Common myeloid progenitor, CD34-positive (primary cell): ENCODE results near the gene ARHGAP28.

Experiments
- CTCF ChIA-PET: fragments of 350-600 bp; sonication (Branson Sonifier 250); formaldehyde crosslinking; loops from one replicate; lab custom pipeline; 2021; ENCODE audit warnings: antibody characterized with exemption; lab: Charles Lee
- POLR2A ChIA-PET: fragments of 350-600 bp; sonication (Branson Sonifier 250); formaldehyde crosslinking; loops from one replicate; lab custom pipeline; 2021; ENCODE audit warnings: antibody characterized with exemption; lab: Charles Lee
- DNase-seq, 3 donors: peaks; one replicate each; pipeline versions ENCODE4 v3.0.0 to v3.0.0-alpha.2; 2013
- H3K27ac ChIP-seq, 2 experiments: 1 replicate in 1 of 2; 2 replicates in 1 of 2; pipeline ENCODE4 v1.7.0; 2013; ENCODE audit warnings: inconsistent platforms in 2 of 2, low read length in 2 of 2, mild to moderate bottlenecking in 2 of 2, low read depth in 1 of 2, moderate library complexity in 1 of 2; ENCODE audit not compliant: severe bottlenecking in 2 of 2, insufficient read depth in 1 of 2, poor library complexity in 1 of 2
- H3K27me3 ChIP-seq, 5 experiments: replicated peaks in 2 of 5; 1 replicate in 3 of 5; 2 replicates in 2 of 5; pipeline versions ENCODE4 v1.6.1 to v1.7.0; 2013; ENCODE audit warnings: low read length in 4 of 5, mild to moderate bottlenecking in 2 of 5, moderate library complexity in 2 of 5, inconsistent platforms in 1 of 5; ENCODE audit not compliant: insufficient read depth in 5 of 5, control insufficient read depth in 4 of 5
- H3K36me3 ChIP-seq, 4 experiments: 1 replicate in 2 of 4; 2 replicates in 2 of 4; pipeline versions ENCODE4 v1.6.1 to v1.7.0; 2013; ENCODE audit warnings: low read length in 3 of 4, control low read depth in 1 of 4, mild to moderate bottlenecking in 1 of 4; ENCODE audit not compliant: control insufficient read depth in 4 of 4, insufficient read depth in 4 of 4
- H3K4me1 ChIP-seq, 4 experiments: 1 replicate in 3 of 4; 2 replicates in 1 of 4; pipeline versions ENCODE4 v1.6.1 to v1.7.1; 2013; ENCODE audit warnings: low read length in 3 of 4, mild to moderate bottlenecking in 3 of 4, control low read depth in 1 of 4, inconsistent platforms in 1 of 4, moderate library complexity in 1 of 4; ENCODE audit not compliant: control insufficient read depth in 4 of 4, insufficient read depth in 4 of 4; ENCODE audit errors: control extremely low read depth in 1 of 4
- H3K4me3 ChIP-seq, 7 experiments: 1 replicate in 4 of 7; 2 replicates in 3 of 7; pipeline versions ENCODE4 v1.5.1 to v1.7.0; 2013; ENCODE audit warnings: mild to moderate bottlenecking in 7 of 7, low read length in 6 of 7, moderate library complexity in 6 of 7, inconsistent platforms in 2 of 7, low read depth in 2 of 7, control low read depth in 1 of 7; ENCODE audit not compliant: insufficient read depth in 4 of 7, control insufficient read depth in 1 of 7; ENCODE audit errors: extremely low read depth in 1 of 7
- H3K9me3 ChIP-seq, 5 experiments: 1 replicate in 4 of 5; 2 replicates in 1 of 5; pipeline versions ENCODE4 v1.6.1 to v1.7.1; 2013; ENCODE audit warnings: low read length in 4 of 5, mild to moderate bottlenecking in 2 of 5, inconsistent platforms in 1 of 5, low read depth in 1 of 5, moderate library complexity in 1 of 5; ENCODE audit not compliant: control insufficient read depth in 4 of 5, insufficient read depth in 2 of 5; ENCODE audit errors: control extremely low read depth in 1 of 5
- WGBS: methylation state at CpG from one replicate; pipeline ENCODE4 v1.1.5; 2013; ENCODE audit not compliant: insufficient coverage; 5-methylcytosine and 5-hydroxymethylcytosine counted together

ARHGAP28 gene

GRCh38 chr18:6711467-6711866, 18.0 kb upstream of the ARHGAP28 start:
- ChIA-PET CTCF (no interaction called here), POLR2A (no interaction called here)
- no peaks in the 10 kb centered on the region for H3K9me3 ChIP-seq
- H3K36me3 ChIP-seq: no peaks in the 10 kb centered on the region
- 100% methylated on average over 1 of the region's 1 CpG for WGBS
- no peak overlapping the region for H3K27ac ChIP-seq
- H3K4me1 ChIP-seq: no peaks in the 10 kb centered on the region
- no peak for DNase-seq
- no peaks in the 10 kb centered on the region for H3K27me3 ChIP-seq
- H3K4me3 ChIP-seq: no peak overlapping the region

DNA sequence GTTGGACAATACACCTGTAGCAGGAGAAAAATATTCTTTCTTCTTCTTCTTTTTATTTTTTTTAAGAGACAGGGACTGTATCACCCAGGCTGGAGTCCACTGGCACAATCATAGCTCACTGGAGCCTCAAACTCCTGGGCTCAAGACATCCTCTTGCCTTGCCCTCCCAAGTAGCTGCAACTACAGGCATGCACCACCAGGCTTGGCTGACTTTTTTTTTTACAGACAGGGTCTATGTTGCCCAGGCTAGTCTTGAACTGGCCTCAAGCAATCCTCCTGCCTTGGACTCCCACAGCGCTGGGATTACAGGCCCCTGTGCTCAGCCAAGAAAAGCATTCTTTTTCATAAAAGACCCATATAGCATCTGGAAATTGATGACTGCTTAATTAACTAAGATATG, 17.1 kb upstream of the ARHGAP28 start:
- no CpG with 5 or more reads among the region's 1 CpG for WGBS

DNA sequence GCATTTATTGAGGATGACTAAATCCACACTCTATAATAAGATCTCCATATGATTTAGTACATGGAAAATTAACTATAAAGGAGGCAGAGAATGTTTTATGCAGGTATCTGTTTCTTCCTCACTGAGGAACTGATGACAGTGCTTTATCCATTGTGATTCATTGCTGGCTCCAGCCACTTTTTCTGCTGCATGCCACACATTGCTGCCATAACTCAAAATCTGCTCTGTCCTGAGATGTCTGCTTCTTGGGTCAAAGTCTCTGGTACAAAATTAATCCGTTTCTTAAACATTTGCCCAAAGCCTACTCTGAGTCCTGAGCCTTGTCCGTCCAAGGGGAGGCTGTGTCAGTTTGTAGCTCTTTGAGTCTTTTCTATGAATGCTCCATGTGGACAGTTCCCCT, 15.5 kb upstream of the ARHGAP28 start:
- Histone ChIP-seq H3K27me3 (no peaks in the 10 kb centered on the region), H3K9me3 (no peaks in the 10 kb centered on the region), H3K36me3 (no peaks in the 10 kb centered on the region), H3K4me3 (no peak overlapping the region), H3K4me1 (no peaks in the 10 kb centered on the region), H3K27ac (no peak overlapping the region)
- CTCF ChIA-PET: no interaction called here
- DNase-seq: no peak
- POLR2A ChIA-PET: no interaction called here
- 100% methylated on average over 2 of the region's 2 CpGs for WGBS

More for the DNA sequence above, 17.1 kb upstream of the ARHGAP28 start:
- no peaks in the 10 kb centered on the region for H3K36me3 ChIP-seq
- no peaks in the 10 kb centered on the region for H3K4me1 ChIP-seq
- DNase-seq: no peak
- no peaks in the 10 kb centered on the region for H3K27me3 ChIP-seq
- no peak overlapping the region for H3K27ac ChIP-seq
- ChIA-PET CTCF (no interaction called here), POLR2A (no interaction called here)
- no peak overlapping the region for H3K4me3 ChIP-seq
- no peaks in the 10 kb centered on the region for H3K9me3 ChIP-seq

DNA sequence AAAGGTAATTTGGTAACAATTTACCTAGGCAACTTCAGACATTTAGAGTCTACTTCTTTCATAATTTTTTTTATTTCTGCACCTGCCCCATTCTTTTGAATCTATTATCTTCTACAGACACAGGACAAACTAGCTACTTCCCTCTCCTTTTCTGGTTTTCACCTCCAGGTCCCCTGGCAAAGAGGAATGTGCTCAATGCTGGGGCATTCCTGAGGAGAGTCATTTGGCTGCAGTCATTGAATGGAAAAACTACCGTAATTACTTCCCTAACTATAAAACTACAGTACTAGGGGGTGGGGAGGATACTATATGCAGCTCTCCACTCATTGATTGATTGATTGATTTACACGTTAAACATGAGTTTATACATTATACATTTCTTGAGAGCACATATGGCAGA, 11.2 kb upstream of the ARHGAP28 start:
- no peak for DNase-seq
- WGBS: no CpG with 5 or more reads among the region's 2 CpGs
- Histone ChIP-seq H3K4me1 (no peaks in the 10 kb centered on the region), H3K9me3 (no peaks in the 10 kb centered on the region), H3K27ac (no peak overlapping the region), H3K4me3 (no peak overlapping the region), H3K36me3 (no peaks in the 10 kb centered on the region), H3K27me3 (no peaks in the 10 kb centered on the region)
- ChIA-PET CTCF (no interaction called here), POLR2A (no interaction called here)

- H3K27me3 ChIP-seq: no peaks in the 10 kb centered on the region
- no peak overlapping the region for H3K27ac ChIP-seq
- no peaks in the 10 kb centered on the region for H3K36me3 ChIP-seq
- no peak overlapping the region for H3K4me3 ChIP-seq
- ChIA-PET CTCF (no interaction called here), POLR2A (no interaction called here)
- no peaks in the 10 kb centered on the region for H3K4me1 ChIP-seq
- 100% methylated on average over 3 of the region's 4 CpGs for WGBS
- no peaks in the 10 kb centered on the region for H3K9me3 ChIP-seq
- DNase-seq: no peak
Observed at GRCh38 chr18:6719098-6719846, 10.2 kb upstream of the ARHGAP28 start.

DNA sequence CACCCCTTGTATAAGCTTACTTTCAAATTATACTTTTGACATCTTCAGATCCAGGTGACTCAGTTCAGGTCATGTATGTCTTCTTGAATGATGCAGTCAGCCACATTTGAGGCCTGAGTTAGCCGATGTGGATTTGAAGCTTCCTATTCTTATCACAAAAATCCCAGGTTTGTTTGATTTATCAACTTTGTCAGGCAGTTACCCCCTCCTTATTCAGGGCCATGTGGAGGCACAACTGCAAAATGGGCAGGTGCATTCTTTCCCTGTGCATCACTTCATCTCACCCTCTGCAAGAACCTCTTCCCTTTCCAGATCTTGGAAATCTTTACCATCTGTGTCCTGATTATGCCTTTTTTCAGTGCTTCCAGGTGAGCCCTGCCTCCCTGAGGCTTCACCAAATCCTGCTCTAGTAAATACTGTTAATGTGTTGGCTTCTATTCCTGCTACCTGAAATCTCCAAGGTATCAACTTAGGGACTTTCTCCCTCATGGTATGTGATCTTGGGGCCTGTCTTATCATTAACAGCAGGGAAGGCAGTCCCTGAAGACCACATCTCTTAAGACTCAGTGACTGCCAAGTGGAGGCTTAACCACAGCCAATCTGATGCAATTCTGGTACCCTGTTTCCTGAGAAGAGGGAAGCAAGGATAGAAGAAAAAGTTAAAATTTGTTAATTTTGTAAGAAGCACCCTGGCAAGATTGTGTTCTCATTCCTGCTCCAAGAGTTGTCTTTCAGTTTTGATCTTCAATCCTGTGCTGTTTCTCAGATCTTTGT, 9.4 kb upstream of the ARHGAP28 start:
- DNase-seq: no peak
- ChIA-PET CTCF (no interaction called here), POLR2A (no interaction called here)
- no peaks in the 10 kb centered on the region for H3K36me3 ChIP-seq
- no peaks in the 10 kb centered on the region for H3K9me3 ChIP-seq
- H3K27ac ChIP-seq: no peak overlapping the region
- peaks cover 0 to 3% (median 0%) of the 10 kb centered on the region in 5 experiments for H3K27me3 ChIP-seq
- H3K4me3 ChIP-seq: no peak overlapping the region
- WGBS: 100% methylated on average over 1 of the region's 1 CpG
- H3K4me1 ChIP-seq: no peaks in the 10 kb centered on the region

- POLR2A ChIA-PET: no interaction called here
- Histone ChIP-seq H3K4me1 (no peaks in the 10 kb centered on the region), H3K9me3 (no peaks in the 10 kb centered on the region), H3K27ac (no peak overlapping the region), H3K4me3 (no peak overlapping the region), H3K36me3 (no peaks in the 10 kb centered on the region), H3K27me3 (peaks cover 0 to 3% (median 0%) of the 10 kb centered on the region in 5 experiments)
- CTCF ChIA-PET: no interaction called here
- no peak for DNase-seq
- 100% methylated on average over 1 of the region's 1 CpG for WGBS
Observed at GRCh38 chr18:6721755-6722154, 7.8 kb upstream of the ARHGAP28 start.
